Measurements from ENCODE around the gene DNAH2. TPM values are rescaled to one million over a fixed set of nuclear protein-coding genes. Genes with fewer than 3 reads are reported as not detected.
A peak's percentile ranks its signal among the peaks of the same experiment; 100 is the strongest.

The DNAH2 gene
- total and polyA plus RNA-seq, 9 of the 15 experiments (the other 6 are each of a cell fraction or from before 2014, with no cell fraction given), result 0.03 TPM; not detected in 8

DNA sequence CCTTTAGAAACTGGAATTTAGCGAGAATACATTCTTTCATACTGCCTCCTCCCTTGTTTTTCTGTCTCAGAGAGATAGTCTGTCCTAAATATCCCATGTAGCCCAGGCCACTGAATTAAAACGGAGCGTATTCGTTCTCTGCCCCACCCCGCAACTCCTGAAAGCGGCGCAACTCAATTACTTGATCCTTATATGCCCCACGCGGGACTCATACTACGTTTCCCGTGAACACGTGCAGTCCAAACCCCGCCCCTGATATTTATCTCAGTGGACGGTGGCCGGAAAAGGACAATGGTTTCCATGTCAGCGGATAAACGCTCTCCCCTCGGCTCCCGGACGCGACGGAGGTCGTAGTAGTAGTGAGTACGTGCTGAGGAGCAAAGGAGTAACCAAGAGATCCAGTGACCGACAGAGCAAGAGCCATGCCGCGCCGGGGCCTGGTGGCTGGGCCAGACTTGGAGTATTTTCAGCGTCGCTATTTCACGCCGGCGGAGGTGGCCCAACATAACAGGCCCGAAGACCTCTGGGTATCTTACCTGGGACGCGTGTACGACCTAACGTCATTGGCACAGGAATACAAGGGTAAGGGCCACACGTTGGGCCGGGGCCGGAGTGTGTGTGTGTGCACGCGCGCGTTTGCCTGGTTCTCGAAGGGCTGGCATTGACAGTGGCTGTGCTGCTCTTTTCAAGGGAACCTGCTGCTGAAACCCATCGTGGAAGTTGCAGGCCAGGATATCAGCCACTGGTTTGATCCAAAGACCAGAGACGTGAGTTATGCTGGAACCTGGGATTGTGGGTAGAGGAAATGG lies 140.4 kb downstream of the DNAH2 start, which contains the start of gene CYB5D1 (continued):
- TF ChIP-seq, protein P1, sequence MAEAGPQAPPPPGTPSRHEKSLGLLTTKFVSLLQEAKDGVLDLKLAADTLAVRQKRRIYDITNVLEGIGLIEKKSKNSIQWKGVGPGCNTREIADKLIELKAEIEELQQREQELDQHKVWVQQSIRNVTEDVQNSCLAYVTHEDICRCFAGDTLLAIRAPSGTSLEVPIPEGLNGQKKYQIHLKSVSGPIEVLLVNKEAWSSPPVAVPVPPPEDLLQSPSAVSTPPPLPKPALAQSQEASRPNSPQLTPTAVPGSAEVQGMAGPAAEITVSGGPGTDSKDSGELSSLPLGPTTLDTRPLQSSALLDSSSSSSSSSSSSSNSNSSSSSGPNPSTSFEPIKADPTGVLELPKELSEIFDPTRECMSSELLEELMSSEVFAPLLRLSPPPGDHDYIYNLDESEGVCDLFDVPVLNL (CRISPR knock-in tag; IDR thresholded peaks at IDR 0.05; ENCODE audit: low read depth), result no peak
- TF ChIP-seq ADNP (tag; IDR thresholded peaks at IDR 0.05), result no peak
- no peak for TF ChIP-seq ZNF124 (CRISPR knock-in tag; IDR thresholded peaks at IDR 0.05)
- no peak for TF ChIP-seq SIRT6 (IDR thresholded peaks at IDR 0.05; ENCODE audit: low read depth, low read length)
- 0 out of 4 replicates have a peak, but pooled peaks of 1 of the 2 experiments have one; percentile 53 for TF ChIP-seq TBL1XR1 (IDR thresholded peaks at IDR 0.05; ENCODE audit: low read length in 2 of 2)
- TF ChIP-seq NR2C2 (CRISPR knock-in tag; IDR thresholded peaks at IDR 0.05), result no peak
- TF ChIP-seq NR2C2 (tag; IDR thresholded peaks at IDR 0.05), result peak; percentile 5; the same call in 1 of the 2 replicates
- TF ChIP-seq, protein P2, sequence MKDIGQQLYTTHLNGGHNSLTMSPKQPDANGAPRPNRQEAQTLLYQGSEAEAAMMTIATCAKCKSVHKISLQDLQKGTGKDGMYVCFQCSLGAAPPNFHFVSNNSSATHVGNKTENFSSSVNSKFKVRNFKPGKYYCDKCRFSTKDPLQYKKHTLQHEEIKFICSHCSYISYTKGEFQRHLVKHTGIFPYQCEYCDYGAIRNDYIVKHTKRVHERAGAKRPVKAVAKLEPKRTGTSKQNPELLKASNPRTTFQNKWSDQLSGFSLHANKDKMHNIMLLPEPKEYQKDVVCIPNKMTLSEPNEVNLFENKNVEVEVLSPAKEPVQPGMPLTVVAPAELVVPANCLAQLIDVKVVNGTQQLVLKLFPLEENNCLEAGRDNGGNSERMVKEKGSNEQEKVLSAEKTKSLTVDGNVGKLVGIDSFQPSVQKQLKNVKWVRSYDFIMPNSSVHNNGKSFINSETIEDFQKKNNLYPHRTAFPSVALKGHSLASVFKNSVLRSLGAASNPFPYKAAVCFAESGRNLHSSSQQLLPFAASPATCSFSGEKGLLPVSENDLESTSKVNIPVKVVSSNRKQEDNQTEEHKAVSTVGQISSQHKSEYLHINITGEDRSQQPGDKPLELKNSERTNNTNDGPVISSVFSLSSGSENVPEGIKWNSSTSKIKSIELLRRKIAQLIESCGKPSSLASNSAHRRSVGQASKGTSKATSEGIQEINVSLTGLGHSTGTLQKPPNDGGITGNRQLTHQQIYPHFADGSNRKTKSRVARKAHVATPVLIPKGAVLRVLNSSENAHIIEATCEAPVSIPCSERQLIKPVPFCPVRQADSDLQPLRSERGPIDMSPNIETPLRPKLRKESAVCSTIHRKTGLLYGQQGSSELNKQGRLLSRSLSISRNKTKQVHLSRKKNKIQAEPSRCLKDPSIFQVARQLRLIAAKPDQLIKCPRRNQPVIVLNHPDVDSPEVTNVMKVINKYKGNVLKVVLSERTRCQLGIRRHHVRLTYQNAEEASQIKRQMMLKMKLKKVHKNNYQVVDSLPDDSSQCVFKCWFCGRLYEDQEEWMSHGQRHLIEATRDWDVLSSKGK (CRISPR knock-in tag; IDR thresholded peaks at IDR 0.05), result no peak
- TF ChIP-seq ZNF384 (IDR thresholded peaks at IDR 0.05; ENCODE audit: low read depth, low read length), result no peak
- TF ChIP-seq JUNB (CRISPR knock-in tag; conservative IDR thresholded peaks at IDR 0.05), result no peak
- TF ChIP-seq, protein P3, sequence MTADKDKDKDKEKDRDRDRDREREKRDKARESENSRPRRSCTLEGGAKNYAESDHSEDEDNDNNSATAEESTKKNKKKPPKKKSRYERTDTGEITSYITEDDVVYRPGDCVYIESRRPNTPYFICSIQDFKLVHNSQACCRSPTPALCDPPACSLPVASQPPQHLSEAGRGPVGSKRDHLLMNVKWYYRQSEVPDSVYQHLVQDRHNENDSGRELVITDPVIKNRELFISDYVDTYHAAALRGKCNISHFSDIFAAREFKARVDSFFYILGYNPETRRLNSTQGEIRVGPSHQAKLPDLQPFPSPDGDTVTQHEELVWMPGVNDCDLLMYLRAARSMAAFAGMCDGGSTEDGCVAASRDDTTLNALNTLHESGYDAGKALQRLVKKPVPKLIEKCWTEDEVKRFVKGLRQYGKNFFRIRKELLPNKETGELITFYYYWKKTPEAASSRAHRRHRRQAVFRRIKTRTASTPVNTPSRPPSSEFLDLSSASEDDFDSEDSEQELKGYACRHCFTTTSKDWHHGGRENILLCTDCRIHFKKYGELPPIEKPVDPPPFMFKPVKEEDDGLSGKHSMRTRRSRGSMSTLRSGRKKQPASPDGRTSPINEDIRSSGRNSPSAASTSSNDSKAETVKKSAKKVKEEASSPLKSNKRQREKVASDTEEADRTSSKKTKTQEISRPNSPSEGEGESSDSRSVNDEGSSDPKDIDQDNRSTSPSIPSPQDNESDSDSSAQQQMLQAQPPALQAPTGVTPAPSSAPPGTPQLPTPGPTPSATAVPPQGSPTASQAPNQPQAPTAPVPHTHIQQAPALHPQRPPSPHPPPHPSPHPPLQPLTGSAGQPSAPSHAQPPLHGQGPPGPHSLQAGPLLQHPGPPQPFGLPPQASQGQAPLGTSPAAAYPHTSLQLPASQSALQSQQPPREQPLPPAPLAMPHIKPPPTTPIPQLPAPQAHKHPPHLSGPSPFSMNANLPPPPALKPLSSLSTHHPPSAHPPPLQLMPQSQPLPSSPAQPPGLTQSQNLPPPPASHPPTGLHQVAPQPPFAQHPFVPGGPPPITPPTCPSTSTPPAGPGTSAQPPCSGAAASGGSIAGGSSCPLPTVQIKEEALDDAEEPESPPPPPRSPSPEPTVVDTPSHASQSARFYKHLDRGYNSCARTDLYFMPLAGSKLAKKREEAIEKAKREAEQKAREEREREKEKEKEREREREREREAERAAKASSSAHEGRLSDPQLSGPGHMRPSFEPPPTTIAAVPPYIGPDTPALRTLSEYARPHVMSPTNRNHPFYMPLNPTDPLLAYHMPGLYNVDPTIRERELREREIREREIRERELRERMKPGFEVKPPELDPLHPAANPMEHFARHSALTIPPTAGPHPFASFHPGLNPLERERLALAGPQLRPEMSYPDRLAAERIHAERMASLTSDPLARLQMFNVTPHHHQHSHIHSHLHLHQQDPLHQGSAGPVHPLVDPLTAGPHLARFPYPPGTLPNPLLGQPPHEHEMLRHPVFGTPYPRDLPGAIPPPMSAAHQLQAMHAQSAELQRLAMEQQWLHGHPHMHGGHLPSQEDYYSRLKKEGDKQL (CRISPR knock-in tag; IDR thresholded peaks at IDR 0.05; ENCODE audit: borderline replicate concordance), result no peak
- TF ChIP-seq, protein P4, sequence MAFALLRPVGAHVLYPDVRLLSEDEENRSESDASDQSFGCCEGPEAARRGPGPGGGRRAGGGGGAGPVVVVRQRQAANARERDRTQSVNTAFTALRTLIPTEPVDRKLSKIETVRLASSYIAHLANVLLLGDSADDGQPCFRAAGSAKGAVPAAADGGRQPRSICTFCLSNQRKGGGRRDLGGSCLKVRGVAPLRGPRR (CRISPR knock-in tag; IDR thresholded peaks at IDR 0.05), result no peak
- TF ChIP-seq BACH1 (tag; IDR thresholded peaks at IDR 0.05), result no peak
- TF ChIP-seq NCOA2 (IDR thresholded peaks at IDR 0.05; ENCODE audit: partially characterized antibody in 2 of 2), result no peak
- no peak for TF ChIP-seq ARID2 (IDR thresholded peaks at IDR 0.05)
- TF ChIP-seq ZC3H8 (IDR thresholded peaks at IDR 0.05), result no peak

All from K562 (cell line).